ENCODE results near the gene TWIST1. TPM values are rescaled to one million over a fixed set of nuclear protein-coding genes. Genes with fewer than 3 reads are reported as not detected.

Gene TWIST1
- total RNA-seq, 1 donor from 2014 or later: not detected

DNA sequence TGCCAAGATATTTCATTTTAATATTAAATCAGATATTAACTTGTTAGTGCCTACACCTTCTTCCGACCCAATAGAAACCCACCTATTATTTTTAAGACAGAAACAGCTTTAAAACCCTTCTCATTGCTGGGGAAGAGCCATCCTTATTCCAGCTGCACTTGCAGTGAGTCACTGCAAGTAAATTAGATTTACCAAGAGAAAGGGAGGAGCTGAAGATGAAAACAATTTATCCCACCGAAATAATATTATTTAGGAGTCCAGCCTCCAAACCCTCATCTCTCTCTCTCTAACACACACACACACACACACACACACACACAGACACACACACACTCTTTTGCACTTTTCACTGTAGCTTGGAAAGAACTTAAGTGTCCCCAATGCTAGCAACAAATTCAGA, 26.9 kb downstream of the TWIST1 start:
- DNase-seq (no peak), ATAC-seq (no peak)
- Histone ChIP-seq H3K27me3 (ENCODE audit: low read depth) (no peaks in the 10 kb centered on the region), H3K4me3 (no peak overlapping the region), H3K27ac (no peak overlapping the region), H3K9me3 (no peaks in the 10 kb centered on the region), H3K4me1 (no peaks in the 10 kb centered on the region), H3K36me3 (no peaks in the 10 kb centered on the region)
- TF ChIP-seq, protein P1, sequence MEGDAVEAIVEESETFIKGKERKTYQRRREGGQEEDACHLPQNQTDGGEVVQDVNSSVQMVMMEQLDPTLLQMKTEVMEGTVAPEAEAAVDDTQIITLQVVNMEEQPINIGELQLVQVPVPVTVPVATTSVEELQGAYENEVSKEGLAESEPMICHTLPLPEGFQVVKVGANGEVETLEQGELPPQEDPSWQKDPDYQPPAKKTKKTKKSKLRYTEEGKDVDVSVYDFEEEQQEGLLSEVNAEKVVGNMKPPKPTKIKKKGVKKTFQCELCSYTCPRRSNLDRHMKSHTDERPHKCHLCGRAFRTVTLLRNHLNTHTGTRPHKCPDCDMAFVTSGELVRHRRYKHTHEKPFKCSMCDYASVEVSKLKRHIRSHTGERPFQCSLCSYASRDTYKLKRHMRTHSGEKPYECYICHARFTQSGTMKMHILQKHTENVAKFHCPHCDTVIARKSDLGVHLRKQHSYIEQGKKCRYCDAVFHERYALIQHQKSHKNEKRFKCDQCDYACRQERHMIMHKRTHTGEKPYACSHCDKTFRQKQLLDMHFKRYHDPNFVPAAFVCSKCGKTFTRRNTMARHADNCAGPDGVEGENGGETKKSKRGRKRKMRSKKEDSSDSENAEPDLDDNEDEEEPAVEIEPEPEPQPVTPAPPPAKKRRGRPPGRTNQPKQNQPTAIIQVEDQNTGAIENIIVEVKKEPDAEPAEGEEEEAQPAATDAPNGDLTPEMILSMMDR (IDR thresholded peaks at IDR 0.05): no peak
- intact Hi-C loops (cut with DNase I): no loop called here

- Histone ChIP-seq H3K9me3 (no peaks in the 10 kb centered on the region), H3K4me1 (no peaks in the 10 kb centered on the region), H3K27ac (no peak overlapping the region), H3K4me3 (no peak overlapping the region), H3K27me3 (ENCODE audit: low read depth) (no peaks in the 10 kb centered on the region), H3K36me3 (no peaks in the 10 kb centered on the region)
- DNase-seq: no peak
- intact Hi-C loops (cut with DNase I): no loop called here
- TF ChIP-seq, protein P1 (IDR thresholded peaks at IDR 0.05): no peak
- no peak for ATAC-seq
Observed at GRCh38 chr7:19089797-19090196, 27.6 kb downstream of the TWIST1 start.

- intact Hi-C loops (cut with DNase I): no loop called here
- no peak overlapping the region for H3K4me3 ChIP-seq
- no peak for ATAC-seq
- no peaks in the 10 kb centered on the region for H3K9me3 ChIP-seq
- H3K36me3 ChIP-seq: no peaks in the 10 kb centered on the region
- no peaks in the 10 kb centered on the region for H3K27me3 ChIP-seq (ENCODE audit: low read depth)
- no peak overlapping the region for H3K27ac ChIP-seq
- H3K4me1 ChIP-seq: no peaks in the 10 kb centered on the region
- DNase-seq: no peak
- TF ChIP-seq, protein P1 (IDR thresholded peaks at IDR 0.05): no peak
Observed at GRCh38 chr7:19089378-19089777, 28.1 kb downstream of the TWIST1 start.

DNA sequence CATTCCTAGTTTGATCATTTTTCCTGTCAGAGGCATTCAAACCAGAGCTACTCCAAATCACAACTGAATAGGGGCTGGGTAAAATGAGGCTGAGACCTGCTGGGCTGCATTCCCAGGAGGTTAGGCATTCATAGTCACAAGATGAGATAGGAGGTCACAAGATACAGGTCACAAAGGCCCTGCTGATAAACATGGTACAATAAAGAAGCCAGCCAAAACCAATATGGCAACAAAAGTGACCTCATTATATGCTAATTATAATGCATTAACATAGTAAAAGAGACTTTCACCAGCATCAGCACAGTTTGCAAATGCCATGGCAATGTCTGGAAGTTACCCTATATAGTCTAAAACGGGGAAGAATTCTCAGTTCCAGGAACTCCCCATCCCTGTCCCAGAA, 37.3 kb downstream of the TWIST1 start:
- no peaks in the 10 kb centered on the region for H3K36me3 ChIP-seq
- ATAC-seq: no peak
- intact Hi-C loops (cut with DNase I): no loop called here

GRCh38 chr7:19079066-19079465, 38.4 kb downstream of the TWIST1 start:
- no peak overlapping the region for H3K27ac ChIP-seq
- no peak overlapping the region for H3K4me3 ChIP-seq
- H3K36me3 ChIP-seq: no peaks in the 10 kb centered on the region
- TF ChIP-seq, protein P1 (IDR thresholded peaks at IDR 0.05): no peak
- DNase-seq: no peak
- ATAC-seq: no peak
- no peaks in the 10 kb centered on the region for H3K9me3 ChIP-seq
- no peaks in the 10 kb centered on the region for H3K27me3 ChIP-seq (ENCODE audit: low read depth)
- no peaks in the 10 kb centered on the region for H3K4me1 ChIP-seq
- intact Hi-C loops (cut with DNase I): no loop called here

More for the DNA sequence above, 37.3 kb downstream of the TWIST1 start:
- Histone ChIP-seq H3K9me3 (no peaks in the 10 kb centered on the region), H3K4me3 (no peak overlapping the region), H3K4me1 (no peaks in the 10 kb centered on the region), H3K27ac (no peak overlapping the region), H3K27me3 (ENCODE audit: low read depth) (no peaks in the 10 kb centered on the region)
- TF ChIP-seq, protein P1 (IDR thresholded peaks at IDR 0.05): no peak
- no peak for DNase-seq

GRCh38 chr7:19069842-19070241, 47.6 kb downstream of the TWIST1 start:
- no peaks in the 10 kb centered on the region for H3K36me3 ChIP-seq
- no peaks in the 10 kb centered on the region for H3K9me3 ChIP-seq
- TF ChIP-seq, protein P1 (IDR thresholded peaks at IDR 0.05): no peak
- no peak overlapping the region for H3K27ac ChIP-seq
- no peak overlapping the region for H3K4me3 ChIP-seq
- no peak for ATAC-seq
- DNase-seq: no peak
- intact Hi-C loops (cut with DNase I): no loop called here
- H3K27me3 ChIP-seq (ENCODE audit: low read depth): no peaks in the 10 kb centered on the region
- H3K4me1 ChIP-seq: no peaks in the 10 kb centered on the region
